HG03135 (cell line): ENCODE measurements around the gene LRRC36.
"Not testable (repeated sequence)": the region's sequence is repeated elsewhere in the genome, so short reads cannot be mapped to it uniquely, and the experiment has no call there.

ENCODE experiments used
- ATAC-seq: cut with Tn5 transposase; IDR thresholded peaks from one replicate; pipeline ENCODE4 v1.9.1; 2021; ENCODE audit warnings: mild to moderate bottlenecking, moderate library complexity; ENCODE audit not compliant: unreplicated experiment

LRRC36 gene

GRCh38 chr16:67399749-67400704 is 73.4 kb downstream of the LRRC36 start:
- ATAC-seq = no peak

GRCh38 chr16:67400901-67401300 is 74.3 kb downstream of the LRRC36 start:
- ATAC-seq = no peak

DNA sequence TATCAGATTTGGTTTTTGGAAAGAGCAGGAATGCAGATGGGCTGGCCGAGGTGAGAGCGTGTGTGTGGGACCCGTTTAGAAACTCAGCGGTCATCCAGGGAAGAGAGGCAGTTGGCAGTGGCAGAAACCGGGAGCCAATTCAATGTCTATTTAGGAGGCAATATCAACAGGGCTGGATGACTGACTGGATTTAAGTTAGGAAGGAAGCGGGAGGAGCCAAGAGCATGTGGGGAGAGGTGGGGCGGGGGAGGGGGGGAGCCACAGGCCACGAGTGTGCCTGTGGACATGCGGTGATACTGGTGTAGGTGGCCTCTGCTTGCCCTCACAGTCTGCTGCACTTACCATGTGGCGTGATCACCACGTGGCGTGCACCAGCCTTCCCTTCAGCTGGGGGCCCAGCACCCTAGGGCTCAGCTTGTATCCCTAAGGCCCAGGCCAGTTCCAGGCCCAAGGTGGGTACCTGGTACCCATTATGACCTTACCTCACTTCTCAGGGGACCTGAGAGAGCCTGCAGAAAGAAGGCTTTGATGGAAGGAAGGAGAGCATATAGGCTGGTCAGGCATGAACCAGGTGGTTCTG is 77.5 kb downstream of the LRRC36 start:
- no peak for ATAC-seq

DNA sequence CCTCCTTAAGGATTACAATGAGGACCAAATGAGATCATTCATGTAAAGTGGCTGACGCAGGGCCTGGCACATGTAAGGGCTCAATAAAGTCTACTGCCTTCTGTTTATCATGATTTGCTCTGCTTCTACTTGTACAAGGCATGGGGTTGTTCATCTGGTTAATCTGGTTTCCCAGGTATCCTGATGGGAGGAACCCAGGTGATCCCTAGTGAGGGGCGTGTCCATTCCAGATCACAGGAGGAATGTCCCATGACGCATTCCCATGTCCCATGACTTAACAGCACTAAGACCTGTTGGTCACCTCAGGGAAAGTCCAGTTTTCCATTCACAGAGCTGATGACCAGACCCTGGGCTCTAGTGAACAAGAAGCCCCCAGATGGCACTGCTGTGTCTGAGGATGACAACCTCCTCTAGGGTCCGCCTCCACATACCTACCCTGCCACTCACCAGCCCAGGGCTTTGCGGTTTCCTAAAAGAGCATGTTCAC is 78.2 kb downstream of the LRRC36 start:
- no peak for ATAC-seq

- ATAC-seq = no peak
Measured at GRCh38 chr16:67405336-67405735, 78.7 kb downstream of the LRRC36 start.

- ATAC-seq = no peak
Measured at GRCh38 chr16:67406111-67406971, 79.7 kb downstream of the LRRC36 start.

- ATAC-seq = no peak
Measured at GRCh38 chr16:67407176-67407787, 80.7 kb downstream of the LRRC36 start.

DNA sequence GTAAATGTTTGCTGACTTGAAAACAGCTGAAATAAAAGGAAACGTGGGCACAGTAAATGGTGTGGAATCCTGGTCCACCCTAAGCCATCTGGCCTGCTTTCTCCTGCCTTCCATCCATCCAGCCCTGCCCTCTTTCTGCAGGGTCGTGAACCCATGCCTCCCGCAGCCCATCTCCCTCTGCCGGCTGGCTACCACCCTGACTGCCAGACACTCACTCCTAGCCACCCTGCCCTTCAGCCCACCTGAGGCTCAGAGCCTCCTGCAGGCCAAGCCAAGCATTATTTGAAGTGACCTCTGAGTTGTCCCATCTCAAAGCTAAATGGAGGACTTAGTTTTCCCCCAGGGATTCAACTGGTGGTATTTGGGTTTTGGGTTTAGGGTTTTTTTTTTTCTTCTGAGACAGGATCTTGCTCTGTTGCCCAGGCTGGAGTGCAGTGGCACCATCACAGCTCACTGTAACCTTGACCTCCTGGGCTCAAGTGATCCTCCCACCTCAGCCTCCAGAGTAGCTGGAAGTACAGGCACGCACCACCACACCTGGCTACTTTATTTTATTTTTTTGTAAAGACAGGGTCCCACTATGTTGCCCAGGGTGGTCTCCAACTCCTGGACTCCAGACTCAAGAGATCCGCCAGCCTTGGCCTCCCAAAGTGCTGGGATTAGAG is 81.3 kb downstream of the LRRC36 start:
- ATAC-seq = no peak

DNA sequence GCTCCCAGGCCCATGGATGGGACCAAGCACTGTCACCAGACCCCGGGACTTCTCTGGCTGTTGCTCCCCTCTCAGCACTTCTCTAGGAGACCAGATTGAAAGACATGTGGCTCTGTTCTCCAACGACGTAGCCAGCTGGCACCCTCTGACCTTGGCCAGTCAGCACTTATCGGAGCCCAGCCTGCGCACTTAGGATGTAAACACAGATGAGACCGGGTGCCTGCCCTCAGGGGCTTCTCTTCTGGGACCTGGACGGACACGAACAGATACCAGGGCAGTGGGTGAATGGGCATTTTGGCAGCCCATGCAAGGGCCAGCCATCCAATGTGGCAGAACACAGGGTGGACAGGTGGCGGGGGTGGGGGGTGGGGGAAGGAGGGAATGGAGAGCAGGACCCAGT is 83.0 kb downstream of the LRRC36 start:
- ATAC-seq = no peak

DNA sequence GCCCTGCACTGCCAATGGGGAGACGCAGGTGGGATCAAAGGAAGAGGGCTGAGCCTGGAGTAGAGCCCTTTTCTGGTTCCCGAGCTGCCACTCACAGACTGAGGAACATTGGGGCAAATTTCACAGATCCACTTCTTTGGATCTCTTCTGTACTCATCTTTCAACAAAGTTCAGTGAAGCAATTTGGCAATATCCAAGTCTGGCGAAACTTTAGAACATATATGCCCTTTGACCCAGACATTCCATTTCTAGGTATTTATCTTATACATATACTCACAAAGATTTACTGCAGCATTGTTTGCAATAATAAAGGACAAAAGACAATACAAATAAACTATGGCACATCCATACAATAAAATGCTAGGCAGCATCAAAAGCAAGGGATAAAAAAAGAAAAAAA is 84.7 kb downstream of the LRRC36 start:
- no peak for ATAC-seq

DNA sequence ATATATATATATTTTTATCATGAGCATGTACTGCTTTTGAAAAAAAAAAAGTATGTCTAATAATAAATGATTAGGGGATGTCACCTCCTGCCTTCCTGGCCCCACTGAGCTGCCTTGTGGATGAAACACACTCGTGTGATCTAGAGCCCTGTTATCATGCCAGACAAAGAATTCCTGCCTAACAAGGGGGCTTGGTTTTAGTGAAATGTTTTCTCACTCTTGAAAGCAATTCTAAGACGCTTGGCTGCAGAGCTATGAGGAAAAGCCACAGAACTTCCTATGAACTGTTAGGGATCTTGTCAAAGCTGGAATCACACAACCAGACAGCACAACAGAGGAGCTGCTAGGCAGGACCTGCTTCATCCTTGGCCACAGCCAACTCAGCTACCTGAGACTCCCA is 85.7 kb downstream of the LRRC36 start:
- ATAC-seq = no peak

DNA sequence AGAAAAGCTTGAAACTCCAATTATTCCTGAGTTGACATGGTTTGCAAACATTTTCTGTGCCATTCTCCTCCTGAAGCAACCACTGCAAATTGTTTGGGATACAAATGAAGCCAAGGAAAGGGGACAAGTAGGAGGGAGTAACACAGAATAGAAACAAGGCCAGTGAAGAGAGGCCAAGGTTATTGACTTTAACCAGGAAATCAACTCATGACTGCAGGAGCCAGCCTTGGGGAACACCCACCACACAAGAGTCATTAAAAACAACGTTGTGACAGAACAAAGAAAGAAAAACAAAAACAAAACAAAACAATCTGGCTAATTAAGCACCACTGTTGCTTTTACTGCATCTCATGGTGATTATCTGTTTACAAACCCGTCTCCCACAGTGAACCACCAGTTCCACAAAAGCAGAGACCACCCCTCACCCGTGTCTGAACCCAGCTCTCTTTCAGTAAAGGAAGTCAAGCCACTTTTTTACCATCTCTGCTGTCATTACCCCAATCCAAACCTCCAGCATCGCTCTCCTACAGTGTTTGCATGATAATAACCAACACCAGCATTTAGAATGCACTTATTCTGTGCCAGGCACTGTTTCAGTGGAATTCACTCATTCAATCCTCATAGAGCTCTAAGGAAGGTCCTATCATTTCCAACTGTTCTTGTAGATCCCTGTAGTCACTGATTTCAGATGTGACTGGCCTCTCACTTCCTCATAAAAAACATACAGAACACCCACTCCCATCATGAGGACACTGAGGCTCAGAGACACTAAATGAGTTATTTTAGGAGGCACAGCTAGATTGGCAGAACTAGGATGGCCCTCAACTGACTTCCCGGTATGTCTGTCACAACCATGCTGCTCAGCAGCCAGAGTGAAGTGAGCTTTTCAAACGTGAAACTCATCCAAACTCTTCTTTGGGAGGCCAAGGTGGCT is 87.6 kb downstream of the LRRC36 start:
- ATAC-seq = no peak

DNA sequence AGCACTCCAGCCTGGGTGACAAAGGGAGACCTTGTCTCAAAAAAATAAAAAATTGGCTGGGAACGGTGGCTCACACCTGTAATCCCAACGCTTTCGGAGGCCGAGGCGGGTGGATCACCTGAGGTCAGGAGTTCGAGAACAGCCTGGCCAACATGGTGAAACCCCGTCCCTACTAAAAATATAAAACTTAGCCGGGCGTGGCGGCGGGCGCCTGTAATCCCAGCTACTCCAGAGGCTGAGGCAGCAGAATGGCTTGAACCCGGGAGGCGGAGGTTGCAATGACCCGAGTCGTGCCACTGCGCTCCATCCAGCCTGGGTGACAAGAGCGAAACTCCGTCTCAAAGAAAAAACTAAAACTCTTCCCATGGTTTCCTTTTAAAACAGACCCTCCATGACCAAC is 88.8 kb downstream of the LRRC36 start:
- ATAC-seq = not testable (repeated sequence)

DNA sequence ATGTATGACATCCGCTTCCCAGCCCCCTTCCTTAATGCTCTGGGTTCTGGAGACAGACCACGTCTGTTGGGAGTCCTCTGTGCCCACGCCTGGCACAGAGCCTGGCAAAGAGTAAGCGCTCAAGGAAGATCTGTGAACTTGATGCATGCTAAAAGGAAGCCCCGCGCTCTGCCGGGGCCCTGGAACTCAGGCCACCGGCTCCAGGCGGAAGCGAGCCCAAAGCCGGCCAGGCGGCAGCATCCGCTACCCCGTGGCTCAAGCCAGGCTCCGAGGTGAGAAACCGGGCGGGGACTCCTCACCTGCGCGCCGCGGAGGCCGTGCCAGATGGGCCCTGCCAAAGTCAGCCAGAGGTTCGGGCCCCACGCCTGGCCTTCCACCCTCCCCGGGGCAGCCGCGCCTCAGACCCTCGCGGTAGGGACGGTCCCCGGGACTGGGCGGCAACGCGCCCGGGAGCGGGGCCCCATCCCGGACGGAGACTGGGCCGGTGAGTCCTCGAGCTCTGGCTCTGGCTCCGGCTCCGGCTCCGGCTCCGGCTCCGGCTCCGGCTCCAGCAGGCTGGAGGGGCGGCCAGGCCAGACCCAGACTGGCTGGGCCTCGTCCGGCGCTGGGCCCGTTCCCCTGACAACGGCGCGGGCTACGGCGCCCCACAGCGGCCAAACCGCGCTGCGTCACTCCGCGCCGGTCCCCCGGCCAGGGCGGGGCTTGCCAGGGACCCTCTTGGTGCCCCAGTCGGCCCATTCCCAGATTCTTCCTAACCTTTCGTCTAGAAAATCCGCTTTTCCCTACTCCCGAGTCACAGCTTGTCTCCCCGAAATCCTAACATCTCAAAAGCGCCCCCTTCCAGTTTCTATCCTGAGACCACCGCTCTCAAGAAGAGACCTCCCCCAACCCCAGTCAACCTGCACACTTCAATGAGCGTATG is 89.5 kb downstream of the LRRC36 start, which contains the start of gene ZDHHC1:
ZDHHC1 (minus strand) TSS at position 606 of the 922 bp plus-strand sequence. CDS start 8,702 bp downstream, outside the sequence.
- peak; percentile 77 for ATAC-seq

- ATAC-seq = no peak
Measured at GRCh38 chr16:67417333-67418061, 90.9 kb downstream of the LRRC36 start.

DNA sequence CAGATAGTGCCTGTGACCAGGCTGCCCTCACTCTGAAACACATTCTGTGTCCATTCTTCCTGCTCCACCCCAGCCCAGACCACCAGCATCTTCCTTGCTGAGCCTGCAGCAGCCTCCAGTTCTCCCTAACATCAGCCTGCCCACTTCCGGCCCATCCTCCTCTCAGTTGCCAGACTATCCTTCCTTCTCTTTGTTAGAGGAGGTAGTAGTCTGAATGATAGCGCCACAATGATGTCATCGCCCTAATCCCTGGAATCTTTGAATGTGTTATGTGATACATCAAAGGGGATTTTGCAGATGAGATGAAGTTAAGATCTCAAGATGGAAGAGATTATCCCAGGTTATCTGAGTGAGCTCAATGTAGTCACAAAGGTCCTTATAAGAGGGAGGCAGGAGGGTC is 92.9 kb downstream of the LRRC36 start:
- no peak for ATAC-seq

GRCh38 chr16:67419931-67420330 is 93.3 kb downstream of the LRRC36 start:
- no peak for ATAC-seq
